GM12873 (cell line): ENCODE data around the gene APP.

Source experiments
- TF ChIP-seq, protein P1 (sequence below): IDR thresholded peaks from 2 replicates; pipeline ENCODE4 v1.5.1; 2012; ENCODE audit warnings: low read depth, mild to moderate bottlenecking, moderate library complexity, low read length, control low read depth; ENCODE audit not compliant: insufficient read depth; ENCODE audit errors: missing control alignments

APP gene

DNA sequence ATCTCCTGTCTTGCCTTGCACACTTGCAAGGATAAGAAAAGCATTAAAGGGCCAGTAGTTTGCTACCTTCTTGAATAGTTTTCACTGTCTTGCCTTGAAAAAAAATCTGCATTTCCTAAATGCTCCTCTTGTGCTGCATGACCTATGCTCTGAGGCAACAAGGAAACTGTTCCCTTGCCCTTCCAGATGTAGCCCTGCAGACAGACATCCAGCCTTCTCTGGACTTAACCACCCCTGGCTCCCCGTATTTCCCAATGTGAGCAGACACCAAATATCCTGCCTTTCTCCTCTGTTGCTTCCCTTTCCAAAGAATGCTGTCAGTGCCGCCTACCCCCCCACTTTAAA lies 258.2 kb downstream of the APP start:
- TF ChIP-seq, protein P1, sequence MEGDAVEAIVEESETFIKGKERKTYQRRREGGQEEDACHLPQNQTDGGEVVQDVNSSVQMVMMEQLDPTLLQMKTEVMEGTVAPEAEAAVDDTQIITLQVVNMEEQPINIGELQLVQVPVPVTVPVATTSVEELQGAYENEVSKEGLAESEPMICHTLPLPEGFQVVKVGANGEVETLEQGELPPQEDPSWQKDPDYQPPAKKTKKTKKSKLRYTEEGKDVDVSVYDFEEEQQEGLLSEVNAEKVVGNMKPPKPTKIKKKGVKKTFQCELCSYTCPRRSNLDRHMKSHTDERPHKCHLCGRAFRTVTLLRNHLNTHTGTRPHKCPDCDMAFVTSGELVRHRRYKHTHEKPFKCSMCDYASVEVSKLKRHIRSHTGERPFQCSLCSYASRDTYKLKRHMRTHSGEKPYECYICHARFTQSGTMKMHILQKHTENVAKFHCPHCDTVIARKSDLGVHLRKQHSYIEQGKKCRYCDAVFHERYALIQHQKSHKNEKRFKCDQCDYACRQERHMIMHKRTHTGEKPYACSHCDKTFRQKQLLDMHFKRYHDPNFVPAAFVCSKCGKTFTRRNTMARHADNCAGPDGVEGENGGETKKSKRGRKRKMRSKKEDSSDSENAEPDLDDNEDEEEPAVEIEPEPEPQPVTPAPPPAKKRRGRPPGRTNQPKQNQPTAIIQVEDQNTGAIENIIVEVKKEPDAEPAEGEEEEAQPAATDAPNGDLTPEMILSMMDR = no peak

DNA sequence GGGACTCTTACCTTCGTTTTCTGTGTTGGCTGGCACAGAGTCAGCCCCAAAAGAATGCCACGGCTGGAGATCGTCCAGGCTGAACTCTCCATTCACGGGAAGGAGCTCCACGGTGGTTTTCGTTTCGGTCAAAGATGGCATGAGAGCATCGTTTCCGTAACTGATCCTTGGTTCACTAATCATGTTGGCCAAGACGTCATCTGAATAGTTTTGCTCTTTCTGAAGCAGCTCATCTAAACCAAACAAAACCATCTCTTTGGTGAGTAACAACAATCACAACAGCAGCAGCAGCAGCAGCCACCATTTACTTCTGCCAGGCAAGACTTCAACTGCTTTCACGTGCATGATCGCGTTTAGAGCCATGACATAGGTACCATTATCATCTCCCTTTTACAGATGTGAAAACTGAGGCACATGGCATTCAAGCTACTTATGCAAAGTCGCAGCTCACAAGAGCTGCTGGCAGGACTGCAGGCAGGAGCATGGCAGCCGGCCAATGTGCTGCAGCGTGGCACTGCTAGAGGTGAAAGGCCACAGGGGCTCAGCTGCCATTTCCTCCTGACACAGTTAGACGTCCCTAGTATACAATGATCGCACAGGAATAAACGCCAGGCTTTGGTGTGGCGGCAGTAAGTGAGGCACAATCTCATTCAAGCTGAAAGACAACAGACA lies 258.7 kb downstream of the APP start:
- TF ChIP-seq, protein P1 = no peak

DNA sequence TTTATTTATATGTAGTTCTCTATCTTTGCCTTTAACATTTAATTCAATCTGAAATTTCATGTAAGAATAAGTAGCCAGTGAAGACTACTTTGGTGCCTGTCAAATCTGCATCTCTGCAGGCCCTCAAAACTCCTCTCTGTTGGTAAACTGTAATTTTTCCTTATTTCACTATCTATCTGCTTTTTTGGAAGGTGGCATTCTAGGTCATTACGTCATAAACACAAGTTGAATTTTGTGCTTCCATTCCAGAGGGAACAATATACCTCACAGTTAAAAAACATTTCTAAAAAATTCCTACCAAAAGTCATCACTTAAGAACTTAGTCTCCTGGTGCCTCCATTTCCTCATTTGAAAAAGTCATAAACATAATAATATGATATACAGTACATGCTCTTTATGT lies 259.8 kb downstream of the APP start:
- TF ChIP-seq, protein P1 = no peak

DNA sequence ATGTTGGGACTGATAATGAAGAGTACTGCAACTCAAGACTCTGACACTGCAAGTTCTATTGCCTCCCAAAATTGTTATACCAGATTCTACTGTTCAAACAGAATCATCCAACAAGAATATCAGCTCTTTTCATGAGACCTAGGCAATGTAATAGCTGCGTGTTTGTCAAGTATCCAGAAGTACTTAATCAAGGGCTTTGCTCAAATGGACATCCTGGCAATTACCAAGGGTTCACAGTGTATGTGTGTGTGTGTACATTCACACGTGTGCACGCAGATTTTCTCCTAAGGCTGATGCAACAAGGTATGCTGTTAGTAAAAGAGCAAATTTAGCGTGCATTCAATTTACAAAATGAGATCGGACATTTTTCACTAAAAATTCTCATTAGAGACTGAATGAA lies 261.2 kb downstream of the APP start:
- TF ChIP-seq, protein P1 = no peak

DNA sequence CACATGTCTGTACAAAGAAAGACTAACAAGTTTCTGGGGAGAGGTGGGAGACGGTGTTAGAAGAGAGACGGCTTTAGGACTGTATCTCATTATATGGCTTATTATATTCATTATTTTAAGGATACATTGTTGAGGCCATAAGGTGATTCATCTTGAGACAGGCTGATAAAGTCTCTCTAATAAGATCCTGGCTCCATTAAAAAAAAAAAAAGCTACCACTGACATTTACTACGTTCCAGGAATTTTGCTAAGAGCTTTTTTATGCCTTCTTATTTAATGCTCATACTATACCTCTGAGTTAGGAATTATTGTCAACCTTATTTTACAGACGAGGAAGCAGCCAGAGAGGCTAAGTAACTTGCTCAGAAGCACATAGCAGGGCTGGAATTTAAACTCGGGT lies 262.1 kb downstream of the APP start:
- TF ChIP-seq, protein P1 = no peak

DNA sequence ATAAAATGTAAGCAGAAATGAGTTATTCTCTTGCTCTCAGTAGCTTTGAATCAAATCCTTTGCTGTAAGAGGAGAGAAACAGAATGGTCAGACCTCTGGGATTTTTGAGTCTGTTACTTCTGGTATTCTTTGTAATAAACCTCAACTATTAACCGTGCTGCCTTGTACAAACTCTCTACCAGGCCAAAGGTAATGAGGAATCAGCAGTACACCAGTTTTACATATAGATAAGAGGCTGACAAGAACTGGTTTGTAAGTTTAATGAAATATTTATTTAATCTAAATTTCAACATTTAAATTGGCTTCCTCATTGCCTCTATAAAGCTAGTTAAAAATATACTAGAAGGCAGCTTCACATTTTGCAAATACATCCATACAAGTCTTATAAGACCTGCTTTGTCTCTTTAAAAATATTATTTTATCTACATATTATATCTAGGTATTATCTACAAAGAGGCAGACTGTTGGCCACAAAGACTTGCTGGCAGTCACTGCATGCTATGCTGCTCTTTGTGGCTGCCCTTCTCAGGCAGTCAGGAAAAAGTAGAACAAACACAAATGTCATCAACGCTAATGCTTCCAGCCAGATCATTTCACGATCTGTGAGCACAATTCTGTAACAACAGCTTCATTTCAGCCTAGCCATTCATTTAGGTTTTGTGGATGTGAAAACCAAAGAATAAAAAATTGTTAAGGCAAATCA lies 262.8 kb downstream of the APP start:
- TF ChIP-seq, protein P1 = no peak

DNA sequence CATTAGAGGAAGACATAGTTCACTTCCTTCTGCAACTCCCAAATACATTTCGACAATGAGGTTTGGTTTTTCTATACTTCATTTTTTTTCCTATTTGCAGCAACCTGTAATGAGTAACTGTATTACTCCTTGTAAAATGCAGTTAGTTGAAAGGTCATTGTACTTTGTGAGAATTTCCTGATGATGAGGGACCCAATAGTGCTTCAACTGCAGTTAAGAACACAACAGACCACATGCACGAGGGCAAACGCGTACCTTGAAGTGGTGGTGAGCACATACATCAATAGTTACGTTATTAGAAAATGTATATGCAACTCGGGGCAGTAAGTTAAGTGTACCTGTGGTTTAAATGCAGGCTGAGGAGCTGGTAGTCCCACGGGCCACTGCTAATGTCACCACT lies 264.0 kb downstream of the APP start:
- TF ChIP-seq, protein P1 = no peak
